ENCODE results near the gene FES. TPM values are rescaled to one million over a fixed set of nuclear protein-coding genes. Genes with fewer than 3 reads are reported as not detected.

FES gene
- total and polyA plus RNA-seq, 2 donors (not counting 1 experiment from before 2014, with no cell fraction given), result 5.5 to 31.2 TPM

DNA sequence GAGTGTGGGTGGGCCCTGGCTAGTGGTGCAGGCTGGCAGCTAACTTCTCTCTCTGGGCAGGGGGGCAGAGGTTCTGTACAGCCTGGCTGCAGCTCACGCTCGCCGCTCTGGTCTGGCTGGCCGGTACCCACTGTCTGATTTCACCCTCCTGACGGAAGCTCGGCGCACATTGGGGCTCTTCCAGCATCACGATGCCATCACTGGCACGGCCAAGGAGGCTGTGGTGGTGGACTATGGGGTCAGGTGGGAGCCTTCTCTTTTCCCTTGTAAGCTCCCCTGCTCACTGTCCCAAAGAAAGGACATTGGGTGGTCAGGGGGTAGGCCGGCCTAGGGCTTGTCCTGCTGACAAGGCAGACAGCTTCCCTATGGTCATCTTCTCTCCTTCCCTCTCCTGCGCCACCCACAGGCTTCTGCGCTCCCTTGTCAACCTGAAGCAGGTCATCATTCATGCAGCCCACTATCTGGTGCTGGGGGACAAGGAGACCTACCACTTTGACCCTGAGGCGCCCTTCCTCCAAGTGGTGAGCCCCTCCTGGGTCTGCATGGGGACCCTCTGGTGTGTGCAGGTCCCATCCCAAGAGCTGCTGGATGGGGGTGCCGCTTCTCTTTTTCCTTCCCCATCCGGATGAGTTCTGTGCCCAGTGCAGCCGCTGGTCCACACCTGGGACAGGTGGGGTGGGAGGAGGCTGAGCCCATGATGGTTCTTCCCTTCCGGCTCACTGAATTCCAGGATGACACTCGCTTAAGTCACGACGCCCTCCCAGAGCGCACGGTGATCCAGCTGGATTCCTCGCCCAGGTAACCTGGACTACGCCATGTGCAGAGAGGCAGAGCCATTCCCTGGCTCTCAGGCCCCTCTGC is 26.4 kb downstream of the FES start:
- H3K9me3 ChIP-seq (ENCODE audit: control insufficient read depth, insufficient read depth, low read depth, low read length), result no peaks in the 10 kb centered on the region
- no peaks in the 10 kb centered on the region for H3K79me2 ChIP-seq (ENCODE audit: control insufficient read depth, insufficient read depth, low read length)
- TF ChIP-seq EZH2 (IDR thresholded peaks at IDR 0.05; ENCODE audit: low read length, missing control alignments), result no peak
- TF ChIP-seq, protein P1, sequence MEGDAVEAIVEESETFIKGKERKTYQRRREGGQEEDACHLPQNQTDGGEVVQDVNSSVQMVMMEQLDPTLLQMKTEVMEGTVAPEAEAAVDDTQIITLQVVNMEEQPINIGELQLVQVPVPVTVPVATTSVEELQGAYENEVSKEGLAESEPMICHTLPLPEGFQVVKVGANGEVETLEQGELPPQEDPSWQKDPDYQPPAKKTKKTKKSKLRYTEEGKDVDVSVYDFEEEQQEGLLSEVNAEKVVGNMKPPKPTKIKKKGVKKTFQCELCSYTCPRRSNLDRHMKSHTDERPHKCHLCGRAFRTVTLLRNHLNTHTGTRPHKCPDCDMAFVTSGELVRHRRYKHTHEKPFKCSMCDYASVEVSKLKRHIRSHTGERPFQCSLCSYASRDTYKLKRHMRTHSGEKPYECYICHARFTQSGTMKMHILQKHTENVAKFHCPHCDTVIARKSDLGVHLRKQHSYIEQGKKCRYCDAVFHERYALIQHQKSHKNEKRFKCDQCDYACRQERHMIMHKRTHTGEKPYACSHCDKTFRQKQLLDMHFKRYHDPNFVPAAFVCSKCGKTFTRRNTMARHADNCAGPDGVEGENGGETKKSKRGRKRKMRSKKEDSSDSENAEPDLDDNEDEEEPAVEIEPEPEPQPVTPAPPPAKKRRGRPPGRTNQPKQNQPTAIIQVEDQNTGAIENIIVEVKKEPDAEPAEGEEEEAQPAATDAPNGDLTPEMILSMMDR (conservative IDR thresholded peaks at IDR 0.05 in 1 of 2, IDR thresholded peaks at IDR 0.05 in 1 of 2; ENCODE audit: low read depth in 1 of 2, low read length in 2 of 2), result no peak
- peaks cover 20% of the 10 kb centered on the region for H3K36me3 ChIP-seq (ENCODE audit: control insufficient read depth, insufficient read depth, low read length)
- no peak overlapping the region for H3K4me2 ChIP-seq (ENCODE audit: extremely low read depth, insufficient read depth, low read length)
- H2AFZ ChIP-seq (ENCODE audit: low read length), result no peak overlapping the region
- DNase-seq (ENCODE audit: low read depth in 2 of 2), result no peak
- no peak overlapping the region for H3K27ac ChIP-seq (ENCODE audit: insufficient read depth, low read length)
- no peaks in the 10 kb centered on the region for H4K20me1 ChIP-seq (ENCODE audit: control insufficient read depth, extremely low read depth, insufficient read depth, low read length)
- no peak overlapping the region for H3K4me3 ChIP-seq (replicated peaks in 1 of 4; ENCODE audit: control extremely low read depth in 1 of 4, insufficient read depth in 1 of 4, low read depth in 3 of 4, low read length in 4 of 4)
- no peak overlapping the region for H3K9ac ChIP-seq (ENCODE audit: insufficient read depth, low read length)
- no peaks in the 10 kb centered on the region for H3K4me1 ChIP-seq (ENCODE audit: control insufficient read depth, extremely low read depth, insufficient read depth, low read length)
- no peaks in the 10 kb centered on the region for H3K27me3 ChIP-seq (ENCODE audit: control insufficient read depth, insufficient read depth, low read length)

DNA sequence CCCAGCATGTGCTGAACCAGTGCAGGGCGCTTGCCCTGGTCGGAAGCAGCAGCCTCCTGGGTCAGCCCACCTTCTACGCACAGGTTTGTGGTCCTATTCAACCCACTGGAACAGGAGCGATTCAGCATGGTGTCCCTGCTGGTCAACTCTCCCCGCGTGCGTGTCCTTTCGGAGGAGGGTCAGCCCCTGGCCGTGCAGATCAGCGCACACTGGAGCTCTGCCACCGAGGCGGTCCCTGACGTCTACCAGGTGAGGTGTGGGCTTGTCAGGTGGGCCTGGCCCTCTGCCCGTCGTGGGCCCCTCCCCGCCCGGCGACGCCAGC is 27.0 kb downstream of the FES start:
- TF ChIP-seq, protein P1 (conservative IDR thresholded peaks at IDR 0.05 in 1 of 2, IDR thresholded peaks at IDR 0.05 in 1 of 2; ENCODE audit: low read depth in 1 of 2, low read length in 2 of 2), result no peak
- TF ChIP-seq EZH2 (IDR thresholded peaks at IDR 0.05; ENCODE audit: low read length, missing control alignments), result no peak
- H3K9me3 ChIP-seq (ENCODE audit: control insufficient read depth, insufficient read depth, low read depth, low read length), result no peaks in the 10 kb centered on the region
- DNase-seq (ENCODE audit: low read depth in 2 of 2), result no peak
- H3K4me3 ChIP-seq (replicated peaks in 1 of 4; ENCODE audit: control extremely low read depth in 1 of 4, insufficient read depth in 1 of 4, low read depth in 3 of 4, low read length in 4 of 4), result no peak overlapping the region
- no peaks in the 10 kb centered on the region for H3K4me1 ChIP-seq (ENCODE audit: control insufficient read depth, extremely low read depth, insufficient read depth, low read length)
- no peaks in the 10 kb centered on the region for H4K20me1 ChIP-seq (ENCODE audit: control insufficient read depth, extremely low read depth, insufficient read depth, low read length)
- H2AFZ ChIP-seq (ENCODE audit: low read length), result no peak overlapping the region
- H3K9ac ChIP-seq (ENCODE audit: insufficient read depth, low read length), result no peak overlapping the region
- H3K79me2 ChIP-seq (ENCODE audit: control insufficient read depth, insufficient read depth, low read length), result no peaks in the 10 kb centered on the region
- peaks cover 18% of the 10 kb centered on the region for H3K36me3 ChIP-seq (ENCODE audit: control insufficient read depth, insufficient read depth, low read length)
- no peaks in the 10 kb centered on the region for H3K27me3 ChIP-seq (ENCODE audit: control insufficient read depth, insufficient read depth, low read length)
- H3K27ac ChIP-seq (ENCODE audit: insufficient read depth, low read length), result no peak overlapping the region
- H3K4me2 ChIP-seq (ENCODE audit: extremely low read depth, insufficient read depth, low read length), result no peak overlapping the region

DNA sequence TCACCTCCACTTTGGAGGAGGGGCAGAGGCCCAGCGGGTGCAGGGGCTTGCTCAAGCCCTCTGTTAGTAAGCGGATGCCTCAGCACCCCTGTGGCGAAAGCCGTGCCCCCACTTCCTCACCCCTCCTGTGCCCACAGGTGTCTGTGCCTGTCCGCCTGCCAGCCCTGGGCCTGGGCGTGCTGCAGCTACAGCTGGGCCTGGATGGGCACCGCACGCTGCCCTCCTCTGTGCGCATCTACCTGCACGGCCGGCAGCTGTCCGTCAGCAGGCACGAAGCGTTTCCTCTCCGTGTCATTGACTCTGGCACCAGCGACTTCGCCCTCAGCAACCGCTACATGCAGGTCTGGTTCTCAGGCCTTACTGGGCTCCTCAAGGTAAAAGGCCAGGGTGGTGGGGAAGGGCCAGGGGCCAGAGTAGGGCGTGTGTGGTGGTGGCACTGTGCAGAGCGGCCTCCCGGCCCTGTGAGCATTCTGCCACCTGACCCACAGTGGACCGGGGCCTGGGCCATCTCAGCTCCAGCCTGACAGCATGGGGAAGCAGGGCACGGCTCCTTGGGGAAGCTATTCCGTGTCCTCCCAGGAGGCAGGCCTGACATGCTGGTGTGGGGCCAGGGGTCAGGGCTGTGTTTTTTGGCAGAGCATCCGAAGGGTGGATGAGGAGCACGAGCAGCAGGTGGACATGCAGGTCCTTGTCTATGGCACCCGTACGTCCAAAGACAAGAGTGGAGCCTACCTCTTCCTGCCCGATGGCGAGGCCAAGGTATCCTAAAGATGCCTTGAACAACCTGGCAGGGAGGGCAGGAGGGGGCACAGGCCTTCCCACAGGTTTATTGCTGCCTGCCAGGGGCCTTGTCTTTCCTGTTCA is 27.8 kb downstream of the FES start:
- H3K79me2 ChIP-seq (ENCODE audit: control insufficient read depth, insufficient read depth, low read length), result no peaks in the 10 kb centered on the region
- no peaks in the 10 kb centered on the region for H3K27me3 ChIP-seq (ENCODE audit: control insufficient read depth, insufficient read depth, low read length)
- peaks cover 16% of the 10 kb centered on the region for H3K36me3 ChIP-seq (ENCODE audit: control insufficient read depth, insufficient read depth, low read length)
- no peak overlapping the region for H2AFZ ChIP-seq (ENCODE audit: low read length)
- H3K9me3 ChIP-seq (ENCODE audit: control insufficient read depth, insufficient read depth, low read depth, low read length), result no peaks in the 10 kb centered on the region
- no peak overlapping the region for H3K9ac ChIP-seq (ENCODE audit: insufficient read depth, low read length)
- H4K20me1 ChIP-seq (ENCODE audit: control insufficient read depth, extremely low read depth, insufficient read depth, low read length), result no peaks in the 10 kb centered on the region
- TF ChIP-seq, protein P1 (conservative IDR thresholded peaks at IDR 0.05 in 1 of 2, IDR thresholded peaks at IDR 0.05 in 1 of 2; ENCODE audit: low read depth in 1 of 2, low read length in 2 of 2), result no peak
- TF ChIP-seq EZH2 (IDR thresholded peaks at IDR 0.05; ENCODE audit: low read length, missing control alignments), result no peak
- no peaks in the 10 kb centered on the region for H3K4me1 ChIP-seq (ENCODE audit: control insufficient read depth, extremely low read depth, insufficient read depth, low read length)
- H3K4me2 ChIP-seq (ENCODE audit: extremely low read depth, insufficient read depth, low read length), result no peak overlapping the region
- H3K27ac ChIP-seq (ENCODE audit: insufficient read depth, low read length), result no peak overlapping the region
- no peak for DNase-seq (ENCODE audit: low read depth in 2 of 2)
- no peak overlapping the region for H3K4me3 ChIP-seq (replicated peaks in 1 of 4; ENCODE audit: control extremely low read depth in 1 of 4, insufficient read depth in 1 of 4, low read depth in 3 of 4, low read length in 4 of 4)
